LNCaP clone FGC (cell line): ENCODE results near the gene RPS29.

ENCODE experiments used
- DNase-seq: peaks from one replicate; pipeline ENCODE4 v3.0.0-alpha.2; 2011; ENCODE audit warnings: low read depth
- H3K4me3 ChIP-seq: 2 replicates; pipeline ENCODE4 v1.5.1; 2011; ENCODE audit warnings: mild to moderate bottlenecking, low read depth, low read length, control low read depth
- CTCF ChIP-seq: IDR thresholded peaks from 2 replicates; pipeline ENCODE4 v1.5.1; 2012; ENCODE audit warnings: mild to moderate bottlenecking; ENCODE audit not compliant: control insufficient read depth, insufficient read depth; ENCODE audit errors: extremely low read depth

Gene RPS29

GRCh38 chr14:49566714-49567113 is 19.5 kb downstream of the RPS29 start:
- no peak for DNase-seq
- no peak overlapping the region for H3K4me3 ChIP-seq
- TF ChIP-seq CTCF = no peak

- TF ChIP-seq CTCF = no peak
- DNase-seq = no peak
Measured at GRCh38 chr14:49559979-49560768, 26.0 kb downstream of the RPS29 start.

GRCh38 chr14:49553892-49554291 is 32.3 kb downstream of the RPS29 start:
- no peak overlapping the region for H3K4me3 ChIP-seq
- no peak for TF ChIP-seq CTCF
- DNase-seq = no peak

More at GRCh38 chr14:49559979-49560768, 26.0 kb downstream of the RPS29 start:
- H3K4me3 ChIP-seq = no peak overlapping the region

- no peak for TF ChIP-seq CTCF
- no peak for DNase-seq
- no peak overlapping the region for H3K4me3 ChIP-seq
Measured at GRCh38 chr14:49553106-49553505, 33.1 kb downstream of the RPS29 start.

- H3K4me3 ChIP-seq = no peak overlapping the region
- TF ChIP-seq CTCF = no peak
- DNase-seq = no peak
Measured at GRCh38 chr14:49551569-49551968, 34.6 kb downstream of the RPS29 start.

GRCh38 chr14:49550286-49551184 is 35.6 kb downstream of the RPS29 start:
- no peak for DNase-seq
- no peak overlapping the region for H3K4me3 ChIP-seq
- TF ChIP-seq CTCF = peak; percentile 61
